OCI-LY7 (cell line): Measurements from ENCODE around the gene GLIS1.

Experiments
- EZH2phosphoT487 ChIP-seq: fragments of 200-600 bp; sonication (generic); IDR thresholded peaks from 2 replicates; pipeline ENCODE4 v1.6.1; 2018; ENCODE audit warnings: low read depth, borderline replicate concordance, mild to moderate bottlenecking, mixed run types, antibody characterized with exemption, low read length, moderate library complexity, mixed read lengths
- TF ChIP-seq, protein P1 (sequence below): fragments of 200-600 bp; sonication (generic); conservative IDR thresholded peaks from 2 replicates; pipeline ENCODE4 v1.5.1; 2014; ENCODE audit warnings: mild to moderate bottlenecking, antibody characterized with exemption, low read length, moderate library complexity, mixed read lengths

DNA sequence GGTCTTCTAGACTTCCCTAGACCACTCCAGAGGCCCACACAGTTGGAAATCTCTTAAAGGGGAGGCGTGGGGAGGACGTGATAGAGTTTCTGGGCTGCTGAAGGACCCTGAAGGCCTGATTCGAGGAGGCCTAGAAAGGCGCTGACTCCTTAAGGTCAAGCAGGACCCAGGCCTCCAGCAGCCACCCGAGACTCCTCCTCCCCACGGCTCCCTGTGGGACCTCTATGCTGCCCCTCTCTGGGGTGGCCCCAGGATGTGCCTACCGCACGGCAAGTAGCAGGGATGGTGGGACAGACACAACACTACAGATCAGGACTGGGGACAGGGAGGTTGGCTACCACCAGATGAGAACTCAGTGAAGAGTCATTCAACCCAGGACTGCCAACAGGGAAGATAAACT is 77.5 kb downstream of the GLIS1 start:
- TF ChIP-seq, protein P1, sequence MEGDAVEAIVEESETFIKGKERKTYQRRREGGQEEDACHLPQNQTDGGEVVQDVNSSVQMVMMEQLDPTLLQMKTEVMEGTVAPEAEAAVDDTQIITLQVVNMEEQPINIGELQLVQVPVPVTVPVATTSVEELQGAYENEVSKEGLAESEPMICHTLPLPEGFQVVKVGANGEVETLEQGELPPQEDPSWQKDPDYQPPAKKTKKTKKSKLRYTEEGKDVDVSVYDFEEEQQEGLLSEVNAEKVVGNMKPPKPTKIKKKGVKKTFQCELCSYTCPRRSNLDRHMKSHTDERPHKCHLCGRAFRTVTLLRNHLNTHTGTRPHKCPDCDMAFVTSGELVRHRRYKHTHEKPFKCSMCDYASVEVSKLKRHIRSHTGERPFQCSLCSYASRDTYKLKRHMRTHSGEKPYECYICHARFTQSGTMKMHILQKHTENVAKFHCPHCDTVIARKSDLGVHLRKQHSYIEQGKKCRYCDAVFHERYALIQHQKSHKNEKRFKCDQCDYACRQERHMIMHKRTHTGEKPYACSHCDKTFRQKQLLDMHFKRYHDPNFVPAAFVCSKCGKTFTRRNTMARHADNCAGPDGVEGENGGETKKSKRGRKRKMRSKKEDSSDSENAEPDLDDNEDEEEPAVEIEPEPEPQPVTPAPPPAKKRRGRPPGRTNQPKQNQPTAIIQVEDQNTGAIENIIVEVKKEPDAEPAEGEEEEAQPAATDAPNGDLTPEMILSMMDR: no peak
- TF ChIP-seq EZH2phosphoT487: no peak
